IMR-90 (cell line): ENCODE measurements around the gene CLNK. TPM values are rescaled to one million over a fixed set of nuclear protein-coding genes. Genes with fewer than 3 reads are reported as not detected.

Experiments
- ATAC-seq: fragments of 200-7000 bp; cut with Tn5 transposase; 2 replicates; pipeline ENCODE4 v1.9.1; 2020; ENCODE audit warnings: low read depth, mild to moderate bottlenecking, moderate library complexity
- BruUV-seq: library from RNA; stranded (reverse); fragments of 400-500 nt; replicated peaks from 2 replicates; lab custom pipeline; 2021; lab: Mats Ljungman, UMichigan
- CTCF ChIA-PET: fragments of 300-600 bp; formaldehyde crosslinking; extraction: SDS; loops from one replicate; lab custom pipeline; 2021; ENCODE audit warnings: antibody characterized with exemption; lab: Yijun Ruan, JAX
- POLR2A ChIA-PET: fragments of 300-600 bp; sonication (Branson Sonifier 250); formaldehyde crosslinking; loops from one replicate; lab custom pipeline; 2022; ENCODE audit warnings: antibody characterized with exemption; ENCODE audit not compliant: unreplicated experiment; lab: Charles Lee
- DNase-seq: peaks from one replicate; pipeline ENCODE4 v3.0.0; 2013
- H2AFZ ChIP-seq: replicated peaks from 2 replicates; pipeline ENCODE3; 2013; ENCODE audit warnings: low read length, mild to moderate bottlenecking; ENCODE audit not compliant: poor library complexity
- H2AK5ac ChIP-seq: 2 replicates; pipeline ENCODE4 v1.6.1; 2013; ENCODE audit warnings: low read depth, low read length, inconsistent platforms
- H2AK9ac ChIP-seq: replicated peaks from 2 replicates; pipeline ENCODE3; 2013; ENCODE audit warnings: mild to moderate bottlenecking, low read depth, low read length, moderate library complexity; ENCODE audit not compliant: poor library complexity
- H2BK120ac ChIP-seq: 2 replicates; pipeline ENCODE4 v1.6.1; 2013; ENCODE audit warnings: low read depth, low read length, inconsistent platforms
- H2BK15ac ChIP-seq: 3 replicates; pipeline ENCODE4 v1.6.1; 2013; ENCODE audit warnings: low read depth, low read length, inconsistent platforms
- H2BK20ac ChIP-seq: 2 replicates; pipeline ENCODE4 v1.6.1; 2013; ENCODE audit warnings: low read depth, mild to moderate bottlenecking, inconsistent platforms, low read length, moderate library complexity
- H2BK5ac ChIP-seq: 2 replicates; pipeline ENCODE4 v1.6.1; 2013; ENCODE audit warnings: mild to moderate bottlenecking, low read depth, low read length, inconsistent platforms; ENCODE audit not compliant: poor library complexity, severe bottlenecking
- H3K14ac ChIP-seq: replicated peaks from 2 replicates; pipeline ENCODE4 v1.6.1; 2013; ENCODE audit warnings: low read depth, low read length, inconsistent platforms
- H3K18ac ChIP-seq: 2 replicates; pipeline ENCODE4 v1.6.1; 2013; ENCODE audit warnings: low read depth, low read length, control low read depth
- H3K23ac ChIP-seq: 2 replicates; pipeline ENCODE4 v1.6.1; 2013; ENCODE audit warnings: low read depth, low read length, inconsistent platforms
- H3K27ac ChIP-seq: 2 replicates; pipeline ENCODE4 v1.5.1; 2013; ENCODE audit warnings: mild to moderate bottlenecking, control low read depth, low read length; ENCODE audit not compliant: insufficient read depth
- H3K27me3 ChIP-seq: 2 replicates; pipeline ENCODE4 v1.6.1; 2013; ENCODE audit warnings: low read length; ENCODE audit not compliant: control insufficient read depth, insufficient read depth
- H3K36me3 ChIP-seq: 2 replicates; pipeline ENCODE4 v1.6.1; 2013; ENCODE audit warnings: low read length, mixed read lengths; ENCODE audit not compliant: control insufficient read depth, insufficient read depth
- H3K4ac ChIP-seq: 2 replicates; pipeline ENCODE4 v1.6.1; 2013; ENCODE audit warnings: low read depth, low read length, inconsistent platforms
- H3K4me1 ChIP-seq: 2 replicates; pipeline ENCODE4 v1.6.1; 2013; ENCODE audit warnings: low read length, mixed read lengths; ENCODE audit not compliant: control insufficient read depth, insufficient read depth
- H3K4me2 ChIP-seq: 2 replicates; pipeline ENCODE4 v1.6.1; 2013; ENCODE audit warnings: low read depth, mild to moderate bottlenecking, control low read depth, low read length, moderate library complexity
- H3K4me3 ChIP-seq: 2 replicates; pipeline ENCODE4 v1.5.1; 2013; ENCODE audit warnings: low read depth, mild to moderate bottlenecking, control low read depth, low read length, moderate library complexity; ENCODE audit not compliant: insufficient read depth
- H3K56ac ChIP-seq: 2 replicates; pipeline ENCODE4 v1.6.1; 2013; ENCODE audit warnings: low read length, inconsistent platforms; ENCODE audit not compliant: insufficient read depth; ENCODE audit errors: extremely low read depth
- H3K79me1 ChIP-seq, 2 experiments: 2 replicates each; pipeline ENCODE4 v1.6.1; 2013; ENCODE audit warnings: low read length in 2 of 2, inconsistent platforms in 1 of 2, low read depth in 1 of 2
- H3K9ac ChIP-seq: 2 replicates; pipeline ENCODE4 v1.6.1; 2013; ENCODE audit warnings: low read depth, low read length, control low read depth
- H3K9me1 ChIP-seq: 2 replicates; pipeline ENCODE4 v1.6.1; 2013; ENCODE audit warnings: low read length, inconsistent platforms; ENCODE audit not compliant: insufficient read depth
- H3K9me3 ChIP-seq: 2 replicates; pipeline ENCODE4 v1.6.1; 2013; ENCODE audit warnings: low read length; ENCODE audit not compliant: control insufficient read depth, insufficient read depth
- H4K20me1 ChIP-seq: 2 replicates; pipeline ENCODE4 v1.6.1; 2013; ENCODE audit warnings: low read length, inconsistent platforms; ENCODE audit not compliant: insufficient read depth
- H4K5ac ChIP-seq: 2 replicates; pipeline ENCODE4 v1.6.1; 2013; ENCODE audit warnings: mild to moderate bottlenecking, low read depth, low read length, control low read depth
- H4K8ac ChIP-seq, 2 experiments: 2 replicates each; pipeline ENCODE4 v1.6.1; 2013; ENCODE audit warnings: low read depth in 2 of 2, low read length in 2 of 2, control low read depth in 1 of 2, inconsistent platforms in 1 of 2
- H4K91ac ChIP-seq: 2 replicates; pipeline ENCODE4 v1.6.1; 2013; ENCODE audit warnings: low read depth, low read length, inconsistent platforms; ENCODE audit not compliant: insufficient read depth
- BHLHE40 ChIP-seq: fragments of 150-350 bp; IDR thresholded peaks from 2 replicates; pipeline ENCODE4 v1.6.1; 2016; ENCODE audit warnings: mild to moderate bottlenecking, low read depth, low read length
- CEBPB ChIP-seq: IDR thresholded peaks from 2 replicates; pipeline ENCODE4 v1.6.1; 2012; ENCODE audit warnings: low read depth, low read length, improper control_type of control experiment
- WGBS, 2 experiments: methylation state at CpG; one replicate each; pipeline versions ENCODE4 v1.1.5 to v1.1.7; 2013; ENCODE audit warnings: missing lambda C conversion rate in 2 of 2; ENCODE audit not compliant: insufficient read length in 1 of 2; ENCODE audit errors: extremely low coverage in 2 of 2; 5-methylcytosine and 5-hydroxymethylcytosine counted together
- dilution Hi-C: fragments of 300-500 bp; cut with HindIII; formaldehyde crosslinking; loops from one replicate; pipeline ENCODE4 v1.14.3; 2018; ENCODE audit warnings: low sequenced_read_pairs; ENCODE audit not compliant: unreplicated experiment
- in situ Hi-C: fragments of 300-500 bp; cut with MboI; formaldehyde crosslinking; loops from 3 replicates; pipeline ENCODE4 v1.14.3; 2019; ENCODE audit warnings: low sequenced_read_pairs, inconsistent platforms, mixed read lengths
- intact Hi-C: fragments of 100-400 bp; cut with micrococcal nuclease; formaldehyde crosslinking; loops from 2 replicates; pipeline ENCODE4 v1.10.0; 2022
- polyA plus RNA-seq, 3 experiments: library from polyadenylated mRNA; depleted of rRNA; stranded (reverse); fragments of >200 nt; gene quantifications; 2 replicates each; pipeline ENCODE4 v1.2.3, GENCODE V29; 2012; ENCODE audit warnings: low replicate concordance in 1 of 3
- total RNA-seq: library from RNA; depleted of rRNA; stranded (reverse); fragments of >200 nt; gene quantifications from 2 replicates; pipeline ENCODE4 v1.2.3, GENCODE V29; 2012

CLNK gene
- total and polyA plus RNA-seq, 2 of the 4 experiments (the other 2 are of a cell fraction) = not detected

DNA sequence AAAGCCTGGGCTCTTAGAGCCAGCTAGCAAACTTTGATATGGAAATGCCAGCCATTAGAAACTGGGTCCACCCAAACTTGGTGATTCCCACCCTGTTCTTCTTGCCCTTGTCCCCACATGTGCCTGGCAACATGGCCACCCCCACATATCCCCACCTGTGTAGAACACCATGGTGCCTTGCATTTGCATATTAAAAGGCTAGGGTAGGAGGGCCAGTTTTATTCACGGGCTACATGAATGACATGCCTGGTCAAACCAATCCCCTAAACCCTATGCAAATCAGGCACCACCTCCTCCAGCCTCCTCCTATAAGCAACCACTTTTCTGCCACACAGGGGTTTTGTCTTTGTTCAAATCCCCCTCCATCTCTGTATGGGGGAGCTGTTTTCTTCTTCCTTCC is 104.9 kb downstream of the CLNK start:
- no peaks in the 10 kb centered on the region; the same call in 1 of the 2 replicates for H3K9me1 ChIP-seq
- no peak overlapping the region for H2BK20ac ChIP-seq
- no peak overlapping the region for H2BK5ac ChIP-seq
- in situ Hi-C loops = loop anchor here (5.0 to 25.0 kb wide), 3 partner anchors 233 to 1135 kb away; no protein-coding TSS in a partner anchor
- no peak overlapping the region for H2AFZ ChIP-seq
- no peaks in the 10 kb centered on the region for H3K9me3 ChIP-seq
- H2AK5ac ChIP-seq = no peak overlapping the region
- no peak overlapping the region for H2BK15ac ChIP-seq
- H3K27me3 ChIP-seq = peaks cover 9% of the 10 kb centered on the region
- no peak overlapping the region for H3K14ac ChIP-seq
- ChIA-PET POLR2A (no interaction called here), CTCF (no interaction called here)
- H3K27ac ChIP-seq = no peak overlapping the region
- no CpG with 5 or more reads among the region's 1 CpG for WGBS, 2 experiments
- H3K4me1 ChIP-seq = no peaks in the 10 kb centered on the region
- no peak overlapping the region for H4K8ac ChIP-seq
- H2AK9ac ChIP-seq = no peak overlapping the region
- no peak overlapping the region for H3K9ac ChIP-seq
- H3K36me3 ChIP-seq = no peaks in the 10 kb centered on the region
- BruUV-seq = no TSS peak
- H3K79me1 ChIP-seq = no peaks in the 10 kb centered on the region
- H3K23ac ChIP-seq = no peak overlapping the region
- no peak for ATAC-seq
- no peak overlapping the region for H2BK120ac ChIP-seq
- dilution Hi-C loops = no loop called here
- H4K5ac ChIP-seq = no peak overlapping the region
- H3K4ac ChIP-seq = no peak overlapping the region
- no peak overlapping the region for H3K18ac ChIP-seq
- no peak for TF ChIP-seq CEBPB
- TF ChIP-seq BHLHE40 = no peak
- DNase-seq = no peak
- no peak overlapping the region for H4K91ac ChIP-seq
- H4K20me1 ChIP-seq = no peaks in the 10 kb centered on the region
- intact Hi-C loops = loop anchor here (5.0 to 10.0 kb wide), 2 partner anchors 183 to 1045 kb away; no protein-coding TSS in a partner anchor
- H3K4me3 ChIP-seq = no peak overlapping the region
- H3K56ac ChIP-seq = no peak overlapping the region
- H3K4me2 ChIP-seq = no peak overlapping the region
